NB4 (cell line): ENCODE data around the gene RXRA.

Experiments used
- MYC ChIP-seq: IDR thresholded peaks from 2 replicates; pipeline ENCODE4 v1.6.1; 2011; ENCODE audit warnings: low read depth, low read length
- POLR2A ChIP-seq: IDR thresholded peaks from 2 replicates; pipeline ENCODE4 v1.6.1; 2011; ENCODE audit warnings: mild to moderate bottlenecking; ENCODE audit not compliant: insufficient read length; ENCODE audit errors: extremely low read depth
- TF ChIP-seq, protein P1 (sequence below): IDR thresholded peaks from one replicate; pipeline ENCODE4 v1.5.1; 2012; ENCODE audit warnings: low read depth, low read length
- TF ChIP-seq, protein P2 (sequence below): IDR thresholded peaks from 2 replicates; pipeline ENCODE4 v1.6.1; 2011; ENCODE audit warnings: low read depth, low read length

DNA sequence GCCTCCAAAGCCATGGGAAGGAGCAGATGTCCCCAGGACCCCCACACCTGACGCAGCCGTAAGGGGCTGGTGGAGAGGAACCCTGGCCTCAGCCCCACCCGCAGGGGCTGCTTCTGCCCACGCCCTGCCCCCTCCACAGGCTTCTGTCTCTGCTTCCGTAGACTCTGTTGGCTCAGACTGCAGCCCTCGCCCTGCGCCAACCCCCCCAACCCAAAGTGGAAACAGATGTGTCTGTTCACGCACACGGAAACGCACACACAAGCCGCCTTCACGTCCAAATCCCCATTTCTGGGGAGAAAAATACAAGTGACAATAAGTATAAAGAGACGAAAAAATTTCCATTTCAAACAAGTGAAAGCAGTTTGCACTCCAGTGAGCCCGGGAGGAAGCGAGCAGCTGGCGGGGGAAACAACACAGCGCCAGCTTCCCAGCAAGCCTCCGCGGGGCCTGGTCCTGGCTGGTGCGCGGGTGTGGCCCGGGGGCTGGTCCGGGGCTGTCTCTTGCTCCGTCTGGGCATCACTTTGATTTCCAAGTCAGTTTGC, 32.6 kb upstream of the RXRA start:
- TF ChIP-seq, protein P1, sequence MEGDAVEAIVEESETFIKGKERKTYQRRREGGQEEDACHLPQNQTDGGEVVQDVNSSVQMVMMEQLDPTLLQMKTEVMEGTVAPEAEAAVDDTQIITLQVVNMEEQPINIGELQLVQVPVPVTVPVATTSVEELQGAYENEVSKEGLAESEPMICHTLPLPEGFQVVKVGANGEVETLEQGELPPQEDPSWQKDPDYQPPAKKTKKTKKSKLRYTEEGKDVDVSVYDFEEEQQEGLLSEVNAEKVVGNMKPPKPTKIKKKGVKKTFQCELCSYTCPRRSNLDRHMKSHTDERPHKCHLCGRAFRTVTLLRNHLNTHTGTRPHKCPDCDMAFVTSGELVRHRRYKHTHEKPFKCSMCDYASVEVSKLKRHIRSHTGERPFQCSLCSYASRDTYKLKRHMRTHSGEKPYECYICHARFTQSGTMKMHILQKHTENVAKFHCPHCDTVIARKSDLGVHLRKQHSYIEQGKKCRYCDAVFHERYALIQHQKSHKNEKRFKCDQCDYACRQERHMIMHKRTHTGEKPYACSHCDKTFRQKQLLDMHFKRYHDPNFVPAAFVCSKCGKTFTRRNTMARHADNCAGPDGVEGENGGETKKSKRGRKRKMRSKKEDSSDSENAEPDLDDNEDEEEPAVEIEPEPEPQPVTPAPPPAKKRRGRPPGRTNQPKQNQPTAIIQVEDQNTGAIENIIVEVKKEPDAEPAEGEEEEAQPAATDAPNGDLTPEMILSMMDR = no peak
- TF ChIP-seq POLR2A (no peak), MYC (no peak)
- TF ChIP-seq, protein P2, sequence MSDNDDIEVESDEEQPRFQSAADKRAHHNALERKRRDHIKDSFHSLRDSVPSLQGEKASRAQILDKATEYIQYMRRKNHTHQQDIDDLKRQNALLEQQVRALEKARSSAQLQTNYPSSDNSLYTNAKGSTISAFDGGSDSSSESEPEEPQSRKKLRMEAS = no peak
